RWPE2 (cell line): Measurements from ENCODE around the gene PRDM1.

Source experiments
- ATAC-seq: fragments of 200-7000 bp; cut with Tn5 transposase; 3 replicates; pipeline ENCODE4 v1.9.1; 2021; ENCODE audit warnings: low read depth
- DNase-seq: peaks from one replicate; pipeline ENCODE4 v3.0.0-alpha.2; 2020; ENCODE audit warnings: low spot score
- H3K27ac ChIP-seq: fragments of 450-650 bp; 2 replicates; pipeline ENCODE4 v1.5.1; 2017; ENCODE audit warnings: mild to moderate bottlenecking; ENCODE audit not compliant: poor library complexity, severe bottlenecking
- H3K27me3 ChIP-seq: fragments of 250-450 bp; sonication (Bioruptor Pico); 2 replicates; pipeline ENCODE4 v1.5.1; 2021; ENCODE audit warnings: mild to moderate bottlenecking, moderate library complexity; ENCODE audit not compliant: insufficient read depth, poor library complexity, severe bottlenecking
- H3K36me3 ChIP-seq: fragments of 250-450 bp; sonication (Bioruptor Pico); 2 replicates; pipeline ENCODE4 v1.5.1; 2020; ENCODE audit warnings: low read depth, mild to moderate bottlenecking, moderate library complexity
- H3K4me1 ChIP-seq: fragments of 250-450 bp; sonication (Bioruptor Pico); 2 replicates; pipeline ENCODE4 v1.5.1; 2021; ENCODE audit warnings: mild to moderate bottlenecking, moderate library complexity; ENCODE audit not compliant: insufficient read depth, poor library complexity, severe bottlenecking
- H3K4me3 ChIP-seq: fragments of 250-450 bp; sonication (Bioruptor Pico); 2 replicates; pipeline ENCODE4 v1.5.1; 2021; ENCODE audit warnings: mild to moderate bottlenecking, moderate library complexity; ENCODE audit not compliant: severe bottlenecking
- H3K9me3 ChIP-seq: fragments of 250-450 bp; sonication (Bioruptor Pico); 2 replicates; pipeline ENCODE4 v1.5.1; 2021; ENCODE audit warnings: mild to moderate bottlenecking, moderate library complexity; ENCODE audit not compliant: severe bottlenecking
- TF ChIP-seq, protein P1 (sequence below): fragments of 450-650 bp; IDR thresholded peaks from one replicate; pipeline ENCODE4 v1.5.1; 2017; ENCODE audit warnings: mild to moderate bottlenecking, moderate library complexity; ENCODE audit not compliant: poor library complexity, severe bottlenecking

The PRDM1 gene

DNA sequence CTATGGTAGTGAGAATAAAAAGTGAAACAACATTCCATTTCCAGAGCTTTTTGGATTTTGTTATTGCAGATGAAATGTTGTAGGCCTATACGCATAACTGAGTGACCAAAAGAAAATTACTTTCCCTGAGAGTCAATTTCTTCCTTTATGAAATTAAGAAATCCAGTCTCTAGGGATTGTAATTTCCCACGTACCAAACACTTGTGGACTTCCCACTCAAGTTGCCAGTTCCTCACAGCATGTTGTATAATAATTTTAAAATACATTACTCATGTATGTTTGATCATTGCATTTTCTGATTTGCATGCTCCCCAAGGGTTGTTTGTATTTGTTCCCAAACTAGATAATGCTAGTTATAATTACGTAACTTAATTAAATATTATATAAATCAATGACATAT, 12.0 kb upstream of the PRDM1 start:
- DNase-seq (no peak), ATAC-seq (no peak)
- Histone ChIP-seq H3K9me3 (no peaks in the 10 kb centered on the region), H3K27me3 (no peaks in the 10 kb centered on the region), H3K4me1 (peaks cover 6% of the 10 kb centered on the region), H3K36me3 (no peaks in the 10 kb centered on the region), H3K4me3 (no peak overlapping the region), H3K27ac (no peak overlapping the region)
- TF ChIP-seq, protein P1, sequence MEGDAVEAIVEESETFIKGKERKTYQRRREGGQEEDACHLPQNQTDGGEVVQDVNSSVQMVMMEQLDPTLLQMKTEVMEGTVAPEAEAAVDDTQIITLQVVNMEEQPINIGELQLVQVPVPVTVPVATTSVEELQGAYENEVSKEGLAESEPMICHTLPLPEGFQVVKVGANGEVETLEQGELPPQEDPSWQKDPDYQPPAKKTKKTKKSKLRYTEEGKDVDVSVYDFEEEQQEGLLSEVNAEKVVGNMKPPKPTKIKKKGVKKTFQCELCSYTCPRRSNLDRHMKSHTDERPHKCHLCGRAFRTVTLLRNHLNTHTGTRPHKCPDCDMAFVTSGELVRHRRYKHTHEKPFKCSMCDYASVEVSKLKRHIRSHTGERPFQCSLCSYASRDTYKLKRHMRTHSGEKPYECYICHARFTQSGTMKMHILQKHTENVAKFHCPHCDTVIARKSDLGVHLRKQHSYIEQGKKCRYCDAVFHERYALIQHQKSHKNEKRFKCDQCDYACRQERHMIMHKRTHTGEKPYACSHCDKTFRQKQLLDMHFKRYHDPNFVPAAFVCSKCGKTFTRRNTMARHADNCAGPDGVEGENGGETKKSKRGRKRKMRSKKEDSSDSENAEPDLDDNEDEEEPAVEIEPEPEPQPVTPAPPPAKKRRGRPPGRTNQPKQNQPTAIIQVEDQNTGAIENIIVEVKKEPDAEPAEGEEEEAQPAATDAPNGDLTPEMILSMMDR: no peak

DNA sequence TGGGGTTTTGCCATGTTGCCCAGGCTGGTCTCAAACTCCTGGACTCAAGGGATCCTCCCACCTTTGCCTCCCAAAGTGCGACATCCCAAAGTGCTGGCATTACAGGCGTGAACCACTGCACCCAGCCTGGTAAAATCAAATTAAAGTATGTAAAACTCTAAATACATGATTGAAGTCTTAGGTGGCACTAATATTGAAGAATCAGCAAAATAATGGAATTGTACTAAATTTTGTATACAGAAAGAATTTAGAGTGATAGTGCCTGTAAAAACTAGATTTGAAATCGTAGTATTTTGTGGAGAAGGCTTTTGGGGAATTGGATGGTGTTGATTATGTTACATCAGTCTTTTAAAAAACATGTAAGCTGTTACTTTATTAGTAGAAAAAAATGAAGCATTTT, 10.0 kb upstream of the PRDM1 start:
- TF ChIP-seq, protein P1: no peak
- Histone ChIP-seq H3K27me3 (no peaks in the 10 kb centered on the region), H3K4me3 (no peak overlapping the region), H3K9me3 (no peaks in the 10 kb centered on the region), H3K36me3 (no peaks in the 10 kb centered on the region), H3K27ac (no peak overlapping the region), H3K4me1 (no peaks in the 10 kb centered on the region)
- ATAC-seq (no peak), DNase-seq (no peak)

DNA sequence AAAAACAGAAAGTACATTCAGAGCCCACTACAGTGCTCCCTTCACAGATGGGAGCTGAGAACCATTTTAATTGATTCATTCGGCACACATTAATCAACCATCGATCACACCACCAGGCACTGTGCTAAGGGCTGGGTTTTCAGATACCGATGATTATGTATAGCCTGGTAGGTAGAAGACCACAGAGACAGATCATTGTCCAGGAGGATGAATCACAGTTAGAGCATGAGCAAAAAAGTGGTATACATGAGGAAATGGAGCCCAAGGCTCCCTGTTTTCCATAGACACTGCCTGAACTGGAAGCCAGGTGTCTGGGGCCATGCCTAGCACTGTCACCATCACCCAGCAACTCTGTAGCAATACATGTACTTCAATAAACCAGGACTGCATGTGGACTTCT, 9.0 kb upstream of the PRDM1 start:
- H3K9me3 ChIP-seq: no peaks in the 10 kb centered on the region
- no peaks in the 10 kb centered on the region for H3K36me3 ChIP-seq
- no peaks in the 10 kb centered on the region for H3K4me1 ChIP-seq
- DNase-seq (no peak), ATAC-seq (no peak)
- H3K27ac ChIP-seq: no peak overlapping the region
- no peak overlapping the region for H3K4me3 ChIP-seq
- TF ChIP-seq, protein P1: no peak
- no peaks in the 10 kb centered on the region for H3K27me3 ChIP-seq

DNA sequence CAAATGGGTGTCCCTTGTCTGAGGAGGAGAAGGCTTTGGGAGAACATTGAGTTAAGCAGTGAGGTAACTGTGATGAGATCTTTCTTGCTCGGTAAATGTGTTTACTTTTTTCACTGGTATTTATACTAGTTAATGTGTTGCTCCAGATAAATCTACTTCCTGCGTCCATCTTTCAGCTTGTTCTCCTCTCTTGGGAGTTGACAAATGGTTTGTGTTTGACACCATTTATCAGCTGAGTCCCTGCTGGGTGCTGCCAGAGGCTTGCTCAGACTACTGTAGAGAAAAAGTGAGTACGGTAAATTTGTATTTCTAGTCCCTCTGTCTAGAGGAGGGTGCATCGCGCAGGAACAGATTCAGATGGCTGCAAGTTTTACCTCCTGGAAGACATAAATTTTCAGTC, 8.3 kb upstream of the PRDM1 start:
- Histone ChIP-seq H3K36me3 (no peaks in the 10 kb centered on the region), H3K9me3 (no peaks in the 10 kb centered on the region)
- no peak for ATAC-seq

DNA sequence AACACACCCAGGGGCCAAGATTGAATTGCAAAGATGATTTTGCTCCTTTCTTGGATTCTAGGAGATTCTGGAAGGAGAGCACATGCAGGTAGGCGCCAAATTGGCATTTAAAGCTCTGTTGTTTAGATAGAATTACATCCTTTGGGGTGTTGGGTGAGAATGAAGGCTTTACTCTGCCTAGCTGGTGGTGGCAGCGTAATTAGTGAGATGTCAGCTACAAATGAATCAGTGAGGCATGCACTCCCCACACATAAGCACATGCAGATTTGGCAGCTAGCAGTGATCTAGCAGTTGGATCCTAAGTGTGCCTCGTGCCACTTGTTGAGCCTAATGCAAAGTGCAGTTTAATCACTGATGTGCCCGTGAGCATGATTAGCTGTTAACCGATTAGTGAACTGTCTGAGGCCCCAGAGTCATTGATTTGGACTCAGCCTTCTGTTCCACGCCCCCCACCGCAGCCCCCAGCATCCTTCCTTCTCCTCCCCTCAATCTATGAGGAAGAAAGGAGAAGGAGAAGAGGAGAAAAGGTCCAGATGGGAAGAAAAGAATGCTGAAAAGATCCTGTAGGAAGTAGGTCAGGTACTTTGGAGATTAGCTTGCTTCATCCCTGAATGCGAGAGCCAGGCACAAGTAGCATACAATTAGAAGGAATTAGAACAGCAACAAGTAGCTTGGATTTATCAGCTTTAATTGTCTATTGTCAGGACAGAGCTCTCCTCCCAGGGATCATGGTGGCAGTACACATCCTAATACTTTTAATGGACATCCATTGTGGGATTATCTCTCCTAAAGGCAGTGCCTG, 6.0 kb upstream of the PRDM1 start:
- H3K27me3 ChIP-seq: no peaks in the 10 kb centered on the region
- H3K36me3 ChIP-seq: no peaks in the 10 kb centered on the region
- DNase-seq: no peak
- no peaks in the 10 kb centered on the region for H3K9me3 ChIP-seq
- H3K4me1 ChIP-seq: peaks cover 18% of the 10 kb centered on the region
- H3K4me3 ChIP-seq: no peak overlapping the region
- no peak for ATAC-seq
- H3K27ac ChIP-seq: no peak overlapping the region
- TF ChIP-seq, protein P1: no peak

More for the DNA sequence above, 8.3 kb upstream of the PRDM1 start:
- Histone ChIP-seq H3K4me1 (peaks cover 6% of the 10 kb centered on the region), H3K4me3 (no peak overlapping the region), H3K27ac (no peak overlapping the region), H3K27me3 (no peaks in the 10 kb centered on the region)
- TF ChIP-seq, protein P1: no peak
- no peak for DNase-seq
